Smooth muscle cell (in vitro differentiated cells): ENCODE measurements around the gene PROSER3. TPM values are rescaled to one million over a fixed set of nuclear protein-coding genes. Genes with fewer than 3 reads are reported as not detected.

ENCODE experiments used
- DNase-seq: peaks from one replicate; lab custom pipeline; 2025; ENCODE audit not compliant: unreplicated experiment; lab: John Stamatoyannopoulos, UW
- H2AFZ ChIP-seq: fragments of 200-600 bp; sonication (generic); 2 replicates; pipeline ENCODE4 v1.6.0; 2016; ENCODE audit warnings: antibody characterized with exemption, low read depth, mild to moderate bottlenecking
- H3F3A ChIP-seq: fragments of 200-600 bp; sonication (generic); 2 replicates; pipeline ENCODE4 v1.6.0; 2017; ENCODE audit warnings: antibody characterized with exemption, low read depth
- H3K27ac ChIP-seq: fragments of 200-600 bp; sonication (generic); 2 replicates; pipeline ENCODE4 v1.5.1; 2016; ENCODE audit warnings: low read depth, mild to moderate bottlenecking
- H3K27me3 ChIP-seq: fragments of 200-600 bp; sonication (generic); 2 replicates; pipeline ENCODE4 v1.6.1; 2016; ENCODE audit warnings: low read depth, mild to moderate bottlenecking
- H3K36me3 ChIP-seq: fragments of 200-600 bp; sonication (generic); 2 replicates; pipeline ENCODE4 v1.5.1; 2016; ENCODE audit warnings: low read depth
- H3K4me1 ChIP-seq: fragments of 200-600 bp; sonication (generic); 2 replicates; pipeline ENCODE4 v1.5.1; 2016; ENCODE audit warnings: low read depth
- H3K4me2 ChIP-seq: fragments of 200-600 bp; sonication (generic); 2 replicates; pipeline ENCODE4 v1.6.0; 2016; ENCODE audit warnings: mild to moderate bottlenecking
- H3K4me3 ChIP-seq: fragments of 200-600 bp; sonication (generic); 2 replicates; pipeline ENCODE4 v1.5.1; 2016; ENCODE audit warnings: mild to moderate bottlenecking
- H3K79me2 ChIP-seq: fragments of 200-600 bp; sonication (generic); 2 replicates; pipeline ENCODE4 v1.6.0; 2016; ENCODE audit warnings: low read depth, mild to moderate bottlenecking
- H3K9ac ChIP-seq: fragments of 200-600 bp; sonication (generic); 2 replicates; pipeline ENCODE4 v1.6.0; 2016; ENCODE audit warnings: low read depth
- H3K9me3 ChIP-seq: fragments of 200-600 bp; sonication (generic); replicated peaks from 2 replicates; pipeline ENCODE4 v1.5.1; 2016; ENCODE audit warnings: low read depth
- H4K20me1 ChIP-seq: fragments of 200-600 bp; sonication (generic); 2 replicates; pipeline ENCODE4 v1.6.0; 2016; ENCODE audit warnings: low read depth
- CTCF ChIP-seq: fragments of 200-600 bp; sonication (generic); IDR thresholded peaks from 2 replicates; pipeline ENCODE4 v1.5.1; 2017; ENCODE audit warnings: borderline replicate concordance, mild to moderate bottlenecking, antibody characterized with exemption; ENCODE audit not compliant: insufficient read depth, poor library complexity, severe bottlenecking
- WGBS: methylation state at CpG from one replicate; pipeline ENCODE4 v1.1.7; 2016; ENCODE audit warnings: low lambda C conversion rate; 5-methylcytosine and 5-hydroxymethylcytosine counted together
- polyA plus RNA-seq: library from polyadenylated mRNA; unstranded; fragments of >200 nt; fragmentation: Nextera tagmentation; extraction: Ambion mirVana; gene quantifications from 2 replicates; pipeline ENCODE4 v1.2.1, GENCODE V29; 2016
- total RNA-seq: library from RNA; depleted of rRNA; stranded (reverse); fragments of >200 nt; gene quantifications from 2 replicates; pipeline ENCODE4 v1.2.3, GENCODE V29; 2014

The PROSER3 gene
- total and polyA plus RNA-seq, 2 experiments from 2014 or later = 13.7 to 24.8 TPM

- H3K27me3 ChIP-seq = no peaks in the 10 kb centered on the region
- no peak overlapping the region for H3K4me3 ChIP-seq
- H3K9ac ChIP-seq = no peak overlapping the region
- H3F3A ChIP-seq = no peaks in the 10 kb centered on the region
- whole genome bisulfite sequencing = 97% methylated on average over 16 of the region's 17 CpGs
- H3K4me2 ChIP-seq = no peak overlapping the region
- no peak overlapping the region for H2AFZ ChIP-seq
- peaks cover 3% of the 10 kb centered on the region for H4K20me1 ChIP-seq
- H3K79me2 ChIP-seq = peaks cover 16% of the 10 kb centered on the region
- H3K9me3 ChIP-seq = no peaks in the 10 kb centered on the region
- no peak for TF ChIP-seq CTCF
- DNase-seq = no peak
- peaks cover 4% of the 10 kb centered on the region for H3K36me3 ChIP-seq
- no peak overlapping the region for H3K27ac ChIP-seq
- no peaks in the 10 kb centered on the region for H3K4me1 ChIP-seq
Observed at GRCh38 chr19:35764432-35765315, 6.7 kb downstream of the PROSER3 start.

- WGBS = 97% methylated on average over 6 of the region's 11 CpGs
- no peak for DNase-seq
- Histone ChIP-seq H3K27me3 (no peaks in the 10 kb centered on the region), H3K36me3 (no peaks in the 10 kb centered on the region), H3K27ac (no peak overlapping the region), H2AFZ (no peak overlapping the region), H3K4me3 (no peak overlapping the region), H3F3A (no peaks in the 10 kb centered on the region), H3K9ac (no peak overlapping the region), H3K4me1 (no peaks in the 10 kb centered on the region), H3K4me2 (no peak overlapping the region), H3K9me3 (no peaks in the 10 kb centered on the region), H4K20me1 (no peaks in the 10 kb centered on the region), H3K79me2 (no peaks in the 10 kb centered on the region)
- TF ChIP-seq CTCF = no peak
Observed at GRCh38 chr19:35766571-35767104, 8.7 kb downstream of the PROSER3 start.

GRCh38 chr19:35767288-35768081 lies 9.5 kb downstream of the PROSER3 start:
- Histone ChIP-seq H3K4me1 (no peaks in the 10 kb centered on the region), H3K36me3 (no peaks in the 10 kb centered on the region), H3K9ac (no peak overlapping the region), H4K20me1 (no peaks in the 10 kb centered on the region), H3K4me2 (no peak overlapping the region), H3K27me3 (no peaks in the 10 kb centered on the region), H3F3A (no peaks in the 10 kb centered on the region), H2AFZ (no peak overlapping the region), H3K79me2 (no peaks in the 10 kb centered on the region), H3K9me3 (no peaks in the 10 kb centered on the region), H3K4me3 (no peak overlapping the region), H3K27ac (no peak overlapping the region)
- TF ChIP-seq CTCF = no peak
- no peak for DNase-seq
- 80% methylated on average over 26 of the region's 34 CpGs for WGBS
